GM23338 (cell line): ENCODE results near the gene AGAP1. TPM values are rescaled to one million over a fixed set of nuclear protein-coding genes. Genes with fewer than 3 reads are reported as not detected.

Source experiments
- ATAC-seq: fragments of 200-7000 bp; cut with Tn5 transposase; 3 replicates; pipeline ENCODE4 v1.9.1; 2020
- DNase-seq: peaks from one replicate; pipeline ENCODE4 v3.0.0-alpha.2; 2015; ENCODE audit warnings: low spot score
- H2AFZ ChIP-seq: fragments of 200-600 bp; sonication (generic); 2 replicates; pipeline ENCODE4 v1.8.0; 2016; ENCODE audit warnings: antibody characterized with exemption, mild to moderate bottlenecking, moderate library complexity
- H3F3A ChIP-seq: fragments of 200-600 bp; sonication (generic); replicated peaks from 2 replicates; pipeline ENCODE4 v1.8.0; 2017; ENCODE audit warnings: antibody characterized with exemption, mixed run types, low read depth
- H3K27ac ChIP-seq: fragments of 200-600 bp; sonication (generic); 2 replicates; pipeline ENCODE4 v1.6.1; 2016; ENCODE audit warnings: low read depth
- H3K27me3 ChIP-seq: fragments of 200-600 bp; sonication (generic); 2 replicates; pipeline ENCODE4 v1.8.0; 2016; ENCODE audit warnings: mild to moderate bottlenecking, mixed run types, moderate library complexity; ENCODE audit not compliant: insufficient read depth
- H3K36me3 ChIP-seq: fragments of 200-600 bp; sonication (generic); 2 replicates; pipeline ENCODE4 v1.8.0; 2016; ENCODE audit warnings: mild to moderate bottlenecking; ENCODE audit not compliant: insufficient read depth
- H3K4me1 ChIP-seq: fragments of 200-600 bp; sonication (generic); 2 replicates; pipeline ENCODE4 v1.8.0; 2016; ENCODE audit warnings: mild to moderate bottlenecking, moderate library complexity; ENCODE audit not compliant: insufficient read depth
- H3K4me2 ChIP-seq: fragments of 200-600 bp; sonication (generic); 2 replicates; pipeline ENCODE4 v1.7.1; 2017; ENCODE audit warnings: mixed run types
- H3K4me3 ChIP-seq: fragments of 200-600 bp; sonication (generic); 2 replicates; pipeline ENCODE4 v1.6.1; 2016; ENCODE audit warnings: mixed run types
- H3K79me2 ChIP-seq: fragments of 200-600 bp; sonication (generic); replicated peaks from 2 replicates; pipeline ENCODE4 v1.8.0; 2017; ENCODE audit warnings: mild to moderate bottlenecking; ENCODE audit not compliant: insufficient read depth
- H3K9me2 ChIP-seq: fragments of 200-600 bp; sonication (generic); 2 replicates; pipeline ENCODE4 v1.8.0; 2017; ENCODE audit not compliant: insufficient read depth
- H4K20me1 ChIP-seq: fragments of 200-600 bp; sonication (generic); replicated peaks from 2 replicates; pipeline ENCODE4 v1.8.0; 2017; ENCODE audit warnings: mild to moderate bottlenecking; ENCODE audit not compliant: insufficient read depth
- H3K27ac Mint-ChIP-seq: 2 replicates; pipeline ENCODE4 v1.8.0; 2020; ENCODE audit warnings: inconsistent platforms, mild to moderate bottlenecking, moderate library complexity, mixed read lengths
- H3K27me3 Mint-ChIP-seq: 3 replicates; pipeline ENCODE4 v1.8.0; 2022; ENCODE audit warnings: low read depth, mild to moderate bottlenecking, moderate library complexity, mixed read lengths, inconsistent platforms; ENCODE audit not compliant: insufficient read depth, poor library complexity
- H3K36me3 Mint-ChIP-seq: 3 replicates; pipeline ENCODE4 v1.8.0; 2021; ENCODE audit warnings: low read depth, mild to moderate bottlenecking, inconsistent platforms, moderate library complexity, mixed read lengths
- H3K4me1 Mint-ChIP-seq: 3 replicates; pipeline ENCODE4 v1.8.0; 2020; ENCODE audit warnings: mild to moderate bottlenecking, inconsistent platforms, mixed read lengths
- H3K4me3 Mint-ChIP-seq: 3 replicates; pipeline ENCODE4 v1.8.0; 2021; ENCODE audit warnings: moderate library complexity, mild to moderate bottlenecking, inconsistent platforms, mixed read lengths
- H3K9me3 Mint-ChIP-seq: 3 replicates; pipeline ENCODE4 v1.8.0; 2020; ENCODE audit warnings: moderate library complexity, mild to moderate bottlenecking, inconsistent platforms, mixed read lengths
- CREB1 ChIP-seq: fragments of 250-450 bp; sonication (Bioruptor Pico); IDR thresholded peaks from 2 replicates; pipeline ENCODE4 v1.5.0; 2020; ENCODE audit warnings: low read depth, mild to moderate bottlenecking, moderate library complexity
- EZH2 ChIP-seq: fragments of 200-600 bp; sonication (generic); IDR thresholded peaks from one replicate; pipeline ENCODE4 v1.8.0; 2017; ENCODE audit warnings: antibody characterized with exemption, mild to moderate bottlenecking, low read depth; ENCODE audit not compliant: unreplicated experiment
- EZH2phosphoT487 ChIP-seq: fragments of 200-600 bp; sonication (generic); IDR thresholded peaks from one replicate; pipeline ENCODE4 v1.8.1; 2018; ENCODE audit warnings: antibody characterized with exemption; ENCODE audit not compliant: unreplicated experiment
- JUNB ChIP-seq: IDR thresholded peaks from one replicate; pipeline ENCODE4 v1.6.1; 2016; ENCODE audit warnings: antibody characterized with exemption; ENCODE audit not compliant: unreplicated experiment
- NANOG ChIP-seq: IDR thresholded peaks from 2 replicates; pipeline ENCODE4 v1.6.1; 2016; ENCODE audit warnings: antibody characterized with exemption, borderline replicate concordance
- POLR2AphosphoS5 ChIP-seq: IDR thresholded peaks from 2 replicates; pipeline ENCODE4 v1.6.1; 2016; ENCODE audit warnings: antibody characterized with exemption, low read depth
- STAT1 ChIP-seq: IDR thresholded peaks from one replicate; pipeline ENCODE4 v1.6.1; 2016; ENCODE audit warnings: antibody characterized with exemption; ENCODE audit not compliant: unreplicated experiment
- ZNF114 ChIP-seq: fragments of 250-450 bp; sonication (Bioruptor Pico); IDR thresholded peaks from 2 replicates; pipeline ENCODE4 v1.5.0; 2020; ENCODE audit warnings: mild to moderate bottlenecking, moderate library complexity
- ZNF331 ChIP-seq: fragments of 250-450 bp; sonication (Bioruptor Pico); IDR thresholded peaks from 2 replicates; pipeline ENCODE4 v1.5.0; 2020; ENCODE audit warnings: low read depth, mild to moderate bottlenecking, moderate library complexity
- polyA plus RNA-seq: library from polyadenylated mRNA; unstranded; fragments of >200 nt; fragmentation: Nextera tagmentation; extraction: Ambion mirVana; gene quantifications from 2 replicates; pipeline ENCODE4 v1.2.1, GENCODE V29; 2016
- total RNA-seq: library from RNA; depleted of rRNA; stranded (reverse); fragments of >200 nt; shearing (Covaris generic); gene quantifications from 2 replicates; pipeline ENCODE4 v1.2.3, GENCODE V29; 2014
- TF ChIP-seq, protein P1 (sequence below): IDR thresholded peaks from 2 replicates; pipeline ENCODE4 v1.6.1; 2016; ENCODE audit warnings: antibody characterized with exemption
- TF ChIP-seq, protein P2 (sequence below): IDR thresholded peaks from one replicate; pipeline ENCODE4 v1.6.1; 2018; ENCODE audit warnings: antibody characterized with exemption; ENCODE audit not compliant: unreplicated experiment
- TF ChIP-seq, protein P3 (sequence below), 2 experiments: fragments of 200-600 bp in 1 of 2; sonication (generic) in 1 of 2; conservative IDR thresholded peaks; 2 replicates each; pipeline versions ENCODE4 v1.5.1 to v1.6.1; 2016 to 2017; ENCODE audit warnings: antibody characterized with exemption in 2 of 2, low read depth in 2 of 2, mild to moderate bottlenecking in 2 of 2, moderate library complexity in 1 of 2
- TF ChIP-seq, protein P4 (sequence below): fragments of 250-450 bp; sonication (Bioruptor Pico); IDR thresholded peaks from 2 replicates; pipeline ENCODE4 v1.5.0; 2020; ENCODE audit warnings: mild to moderate bottlenecking, moderate library complexity

Gene AGAP1
- total and polyA plus RNA-seq, 2 experiments from 2014 or later = 13.3 to 27.9 TPM

DNA sequence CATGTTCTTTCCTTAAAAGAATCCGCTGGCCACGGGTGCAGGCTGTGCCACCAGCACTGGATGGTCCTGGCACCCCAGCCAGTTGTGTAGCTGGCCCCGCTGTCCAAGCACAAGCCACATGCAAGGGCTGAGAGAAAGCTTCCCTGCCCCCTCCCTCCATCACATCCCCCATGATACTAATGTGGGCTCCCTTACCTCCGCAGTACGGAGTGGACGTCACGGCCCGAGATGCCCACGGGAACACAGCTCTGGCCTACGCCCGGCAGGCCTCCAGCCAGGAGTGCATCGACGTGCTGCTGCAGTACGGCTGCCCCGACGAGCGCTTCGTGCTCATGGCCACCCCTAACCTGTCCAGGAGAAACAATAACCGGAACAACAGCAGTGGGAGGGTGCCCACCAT lies 629.9 kb downstream of the AGAP1 start:
- Histone ChIP-seq H4K20me1 (peaks cover 5% of the 10 kb centered on the region; the same call in 1 of the 2 replicates), H3K4me3 (no peak overlapping the region), H3K4me2 (no peak overlapping the region), H3K4me1 (peaks cover 2% of the 10 kb centered on the region), H3K9me2 (no peaks in the 10 kb centered on the region), H3F3A (0 out of 2 replicates have a peak, but pooled peaks cover 4% of the 10 kb centered on the region), H2AFZ (no peak overlapping the region), H3K27ac (no peak overlapping the region), H3K36me3 (no peaks in the 10 kb centered on the region), H3K27me3 (peaks cover 6% of the 10 kb centered on the region; the same call in 1 of the 2 replicates), H3K79me2 (no peaks in the 10 kb centered on the region)
- TF ChIP-seq ZNF331 (no peak), STAT1 (no peak), CREB1 (CRISPR knock-in tag) (no peak), POLR2AphosphoS5 (no peak), ZNF114 (CRISPR knock-in tag) (no peak), EZH2 (no peak), EZH2phosphoT487 (no peak), JUNB (no peak), NANOG (no peak)
- TF ChIP-seq, protein P1, sequence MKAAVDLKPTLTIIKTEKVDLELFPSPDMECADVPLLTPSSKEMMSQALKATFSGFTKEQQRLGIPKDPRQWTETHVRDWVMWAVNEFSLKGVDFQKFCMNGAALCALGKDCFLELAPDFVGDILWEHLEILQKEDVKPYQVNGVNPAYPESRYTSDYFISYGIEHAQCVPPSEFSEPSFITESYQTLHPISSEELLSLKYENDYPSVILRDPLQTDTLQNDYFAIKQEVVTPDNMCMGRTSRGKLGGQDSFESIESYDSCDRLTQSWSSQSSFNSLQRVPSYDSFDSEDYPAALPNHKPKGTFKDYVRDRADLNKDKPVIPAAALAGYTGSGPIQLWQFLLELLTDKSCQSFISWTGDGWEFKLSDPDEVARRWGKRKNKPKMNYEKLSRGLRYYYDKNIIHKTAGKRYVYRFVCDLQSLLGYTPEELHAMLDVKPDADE = no peak
- TF ChIP-seq, protein P2, sequence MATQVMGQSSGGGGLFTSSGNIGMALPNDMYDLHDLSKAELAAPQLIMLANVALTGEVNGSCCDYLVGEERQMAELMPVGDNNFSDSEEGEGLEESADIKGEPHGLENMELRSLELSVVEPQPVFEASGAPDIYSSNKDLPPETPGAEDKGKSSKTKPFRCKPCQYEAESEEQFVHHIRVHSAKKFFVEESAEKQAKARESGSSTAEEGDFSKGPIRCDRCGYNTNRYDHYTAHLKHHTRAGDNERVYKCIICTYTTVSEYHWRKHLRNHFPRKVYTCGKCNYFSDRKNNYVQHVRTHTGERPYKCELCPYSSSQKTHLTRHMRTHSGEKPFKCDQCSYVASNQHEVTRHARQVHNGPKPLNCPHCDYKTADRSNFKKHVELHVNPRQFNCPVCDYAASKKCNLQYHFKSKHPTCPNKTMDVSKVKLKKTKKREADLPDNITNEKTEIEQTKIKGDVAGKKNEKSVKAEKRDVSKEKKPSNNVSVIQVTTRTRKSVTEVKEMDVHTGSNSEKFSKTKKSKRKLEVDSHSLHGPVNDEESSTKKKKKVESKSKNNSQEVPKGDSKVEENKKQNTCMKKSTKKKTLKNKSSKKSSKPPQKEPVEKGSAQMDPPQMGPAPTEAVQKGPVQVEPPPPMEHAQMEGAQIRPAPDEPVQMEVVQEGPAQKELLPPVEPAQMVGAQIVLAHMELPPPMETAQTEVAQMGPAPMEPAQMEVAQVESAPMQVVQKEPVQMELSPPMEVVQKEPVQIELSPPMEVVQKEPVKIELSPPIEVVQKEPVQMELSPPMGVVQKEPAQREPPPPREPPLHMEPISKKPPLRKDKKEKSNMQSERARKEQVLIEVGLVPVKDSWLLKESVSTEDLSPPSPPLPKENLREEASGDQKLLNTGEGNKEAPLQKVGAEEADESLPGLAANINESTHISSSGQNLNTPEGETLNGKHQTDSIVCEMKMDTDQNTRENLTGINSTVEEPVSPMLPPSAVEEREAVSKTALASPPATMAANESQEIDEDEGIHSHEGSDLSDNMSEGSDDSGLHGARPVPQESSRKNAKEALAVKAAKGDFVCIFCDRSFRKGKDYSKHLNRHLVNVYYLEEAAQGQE = no peak
- TF ChIP-seq, protein P3, sequence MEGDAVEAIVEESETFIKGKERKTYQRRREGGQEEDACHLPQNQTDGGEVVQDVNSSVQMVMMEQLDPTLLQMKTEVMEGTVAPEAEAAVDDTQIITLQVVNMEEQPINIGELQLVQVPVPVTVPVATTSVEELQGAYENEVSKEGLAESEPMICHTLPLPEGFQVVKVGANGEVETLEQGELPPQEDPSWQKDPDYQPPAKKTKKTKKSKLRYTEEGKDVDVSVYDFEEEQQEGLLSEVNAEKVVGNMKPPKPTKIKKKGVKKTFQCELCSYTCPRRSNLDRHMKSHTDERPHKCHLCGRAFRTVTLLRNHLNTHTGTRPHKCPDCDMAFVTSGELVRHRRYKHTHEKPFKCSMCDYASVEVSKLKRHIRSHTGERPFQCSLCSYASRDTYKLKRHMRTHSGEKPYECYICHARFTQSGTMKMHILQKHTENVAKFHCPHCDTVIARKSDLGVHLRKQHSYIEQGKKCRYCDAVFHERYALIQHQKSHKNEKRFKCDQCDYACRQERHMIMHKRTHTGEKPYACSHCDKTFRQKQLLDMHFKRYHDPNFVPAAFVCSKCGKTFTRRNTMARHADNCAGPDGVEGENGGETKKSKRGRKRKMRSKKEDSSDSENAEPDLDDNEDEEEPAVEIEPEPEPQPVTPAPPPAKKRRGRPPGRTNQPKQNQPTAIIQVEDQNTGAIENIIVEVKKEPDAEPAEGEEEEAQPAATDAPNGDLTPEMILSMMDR (conservative IDR thresholded peaks at IDR 0.05; ENCODE audit: low read depth in 2 of 2) = no peak
- TF ChIP-seq, protein P4, sequence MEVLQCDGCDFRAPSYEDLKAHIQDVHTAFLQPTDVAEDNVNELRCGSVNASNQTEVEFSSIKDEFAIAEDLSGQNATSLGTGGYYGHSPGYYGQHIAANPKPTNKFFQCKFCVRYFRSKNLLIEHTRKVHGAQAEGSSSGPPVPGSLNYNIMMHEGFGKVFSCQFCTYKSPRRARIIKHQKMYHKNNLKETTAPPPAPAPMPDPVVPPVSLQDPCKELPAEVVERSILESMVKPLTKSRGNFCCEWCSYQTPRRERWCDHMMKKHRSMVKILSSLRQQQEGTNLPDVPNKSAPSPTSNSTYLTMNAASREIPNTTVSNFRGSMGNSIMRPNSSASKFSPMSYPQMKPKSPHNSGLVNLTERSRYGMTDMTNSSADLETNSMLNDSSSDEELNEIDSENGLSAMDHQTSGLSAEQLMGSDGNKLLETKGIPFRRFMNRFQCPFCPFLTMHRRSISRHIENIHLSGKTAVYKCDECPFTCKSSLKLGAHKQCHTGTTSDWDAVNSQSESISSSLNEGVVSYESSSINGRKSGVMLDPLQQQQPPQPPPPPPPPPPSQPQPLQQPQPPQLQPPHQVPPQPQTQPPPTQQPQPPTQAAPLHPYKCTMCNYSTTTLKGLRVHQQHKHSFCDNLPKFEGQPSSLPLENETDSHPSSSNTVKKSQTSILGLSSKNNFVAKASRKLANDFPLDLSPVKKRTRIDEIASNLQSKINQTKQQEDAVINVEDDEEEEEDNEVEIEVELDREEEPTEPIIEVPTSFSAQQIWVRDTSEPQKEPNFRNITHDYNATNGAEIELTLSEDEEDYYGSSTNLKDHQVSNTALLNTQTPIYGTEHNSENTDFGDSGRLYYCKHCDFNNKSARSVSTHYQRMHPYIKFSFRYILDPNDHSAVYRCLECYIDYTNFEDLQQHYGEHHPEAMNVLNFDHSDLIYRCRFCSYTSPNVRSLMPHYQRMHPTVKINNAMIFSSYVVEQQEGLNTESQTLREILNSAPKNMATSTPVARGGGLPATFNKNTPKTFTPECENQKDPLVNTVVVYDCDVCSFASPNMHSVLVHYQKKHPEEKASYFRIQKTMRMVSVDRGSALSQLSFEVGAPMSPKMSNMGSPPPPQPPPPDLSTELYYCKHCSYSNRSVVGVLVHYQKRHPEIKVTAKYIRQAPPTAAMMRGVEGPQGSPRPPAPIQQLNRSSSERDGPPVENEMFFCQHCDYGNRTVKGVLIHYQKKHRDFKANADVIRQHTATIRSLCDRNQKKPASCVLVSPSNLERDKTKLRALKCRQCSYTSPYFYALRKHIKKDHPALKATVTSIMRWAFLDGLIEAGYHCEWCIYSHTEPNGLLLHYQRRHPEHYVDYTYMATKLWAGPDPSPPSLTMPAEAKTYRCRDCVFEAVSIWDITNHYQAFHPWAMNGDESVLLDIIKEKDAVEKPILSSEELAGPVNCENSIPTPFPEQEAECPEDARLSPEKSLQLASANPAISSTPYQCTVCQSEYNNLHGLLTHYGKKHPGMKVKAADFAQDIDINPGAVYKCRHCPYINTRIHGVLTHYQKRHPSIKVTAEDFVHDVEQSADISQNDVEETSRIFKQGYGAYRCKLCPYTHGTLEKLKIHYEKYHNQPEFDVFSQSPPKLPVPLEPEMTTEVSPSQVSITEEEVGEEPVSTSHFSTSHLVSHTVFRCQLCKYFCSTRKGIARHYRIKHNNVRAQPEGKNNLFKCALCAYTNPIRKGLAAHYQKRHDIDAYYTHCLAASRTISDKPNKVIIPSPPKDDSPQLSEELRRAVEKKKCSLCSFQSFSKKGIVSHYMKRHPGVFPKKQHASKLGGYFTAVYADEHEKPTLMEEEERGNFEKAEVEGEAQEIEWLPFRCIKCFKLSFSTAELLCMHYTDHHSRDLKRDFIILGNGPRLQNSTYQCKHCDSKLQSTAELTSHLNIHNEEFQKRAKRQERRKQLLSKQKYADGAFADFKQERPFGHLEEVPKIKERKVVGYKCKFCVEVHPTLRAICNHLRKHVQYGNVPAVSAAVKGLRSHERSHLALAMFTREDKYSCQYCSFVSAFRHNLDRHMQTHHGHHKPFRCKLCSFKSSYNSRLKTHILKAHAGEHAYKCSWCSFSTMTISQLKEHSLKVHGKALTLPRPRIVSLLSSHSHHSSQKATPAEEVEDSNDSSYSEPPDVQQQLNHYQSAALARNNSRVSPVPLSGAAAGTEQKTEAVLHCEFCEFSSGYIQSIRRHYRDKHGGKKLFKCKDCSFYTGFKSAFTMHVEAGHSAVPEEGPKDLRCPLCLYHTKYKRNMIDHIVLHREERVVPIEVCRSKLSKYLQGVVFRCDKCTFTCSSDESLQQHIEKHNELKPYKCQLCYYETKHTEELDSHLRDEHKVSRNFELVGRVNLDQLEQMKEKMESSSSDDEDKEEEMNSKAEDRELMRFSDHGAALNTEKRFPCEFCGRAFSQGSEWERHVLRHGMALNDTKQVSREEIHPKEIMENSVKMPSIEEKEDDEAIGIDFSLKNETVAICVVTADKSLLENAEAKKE (CRISPR knock-in tag) = no peak
- Mint-ChIP-seq H3K9me3 (no peaks in the 10 kb centered on the region; the same call in 2 of the 3 replicates), H3K36me3 (peaks cover 3% of the 10 kb centered on the region; the same call in 1 of the 3 replicates), H3K4me1 (peaks cover 34% of the 10 kb centered on the region), H3K27me3 (peaks cover 15% of the 10 kb centered on the region), H3K27ac (no peak overlapping the region), H3K4me3 (no peak overlapping the region)
- ATAC-seq (no peak), DNase-seq (no peak)
